HepG2 (cell line): ENCODE data around the gene NTM. TPM values are rescaled to one million over a fixed set of nuclear protein-coding genes. Genes with fewer than 3 reads are reported as not detected.

Experiments used
- ATAC-seq: fragments of 200-7000 bp; cut with Tn5 transposase; 3 replicates; pipeline ENCODE4 v1.9.1; 2020; ENCODE audit warnings: mild to moderate bottlenecking, moderate library complexity
- BruUV-seq: library from RNA; stranded (reverse); fragments of 400-500 nt; replicated peaks from 2 replicates; lab custom pipeline; 2021; lab: Mats Ljungman, UMichigan
- CTCF ChIA-PET: fragments of 300-600 bp; formaldehyde crosslinking; extraction: SDS; loops from one replicate; lab custom pipeline; 2021; ENCODE audit warnings: low total read pairs, inconsistent platforms, low intra/inter-chr PET ratio; lab: Yijun Ruan, JAX
- POLR2A ChIA-PET: fragments of 350-600 bp; sonication (Branson Sonifier 250); formaldehyde crosslinking; loops from one replicate; lab custom pipeline; 2020; ENCODE audit warnings: antibody characterized with exemption, inconsistent platforms; lab: Yijun Ruan, JAX
- DNase-seq: peaks from one replicate; pipeline ENCODE4 v3.0.0-alpha.2; 2015; ENCODE audit warnings: low spot score
- FAIRE-seq: peaks from 3 replicates; lab custom pipeline; 2011; peaks lifted over from hg19 to GRCh38; lab: Jason Lieb, UNC
- H2AFZ ChIP-seq: one replicate; pipeline ENCODE4 v1.6.1; 2011; ENCODE audit warnings: low read length, inconsistent platforms
- H3K27ac ChIP-seq: fragments of 300-600 bp; 3 replicates; pipeline ENCODE4 v1.8.0; 2011; ENCODE audit warnings: mixed run types, mild to moderate bottlenecking, mixed read lengths, low read length, inconsistent platforms; ENCODE audit not compliant: insufficient read depth; ENCODE audit errors: extremely low read length
- H3K27me3 ChIP-seq, 2 experiments: fragments of 200-600 bp in 1 of 2; 2 replicates in 1 of 2; 3 replicates in 1 of 2; pipeline versions ENCODE4 v1.6.0 to v1.8.0; 2011; ENCODE audit warnings: low read length in 2 of 2, mild to moderate bottlenecking in 2 of 2, moderate library complexity in 2 of 2, inconsistent platforms in 1 of 2; ENCODE audit not compliant: insufficient read depth in 2 of 2, control insufficient read depth in 1 of 2
- H3K36me3 ChIP-seq, 2 experiments: fragments of 200-600 bp in 1 of 2; replicated peaks in 1 of 2; 2 replicates in 1 of 2; 3 replicates in 1 of 2; pipeline versions ENCODE4 v1.5.1 to v1.8.0; 2011; ENCODE audit warnings: low read length in 2 of 2, inconsistent platforms in 1 of 2; ENCODE audit not compliant: insufficient read depth in 2 of 2, control insufficient read depth in 1 of 2
- H3K4me1 ChIP-seq: 2 replicates; pipeline ENCODE4 v1.5.1; 2012; ENCODE audit warnings: low read length, inconsistent platforms; ENCODE audit not compliant: insufficient read depth
- H3K4me2 ChIP-seq: 2 replicates; pipeline ENCODE4 v1.6.0; 2011; ENCODE audit warnings: low read depth, low read length, inconsistent platforms
- H3K4me3 ChIP-seq, 3 experiments: fragments of 200-600 bp in 1 of 3; sonication (generic), shearing (Covaris generic) in 1 of 3; replicated peaks in 1 of 3; 2 replicates each; pipeline ENCODE4 v1.5.1; 2011 to 2016; ENCODE audit warnings: low read length in 3 of 3, inconsistent platforms in 2 of 3, low read depth in 2 of 3, mild to moderate bottlenecking in 2 of 3, control low read depth in 1 of 3, mixed read lengths in 1 of 3; ENCODE audit not compliant: insufficient read depth in 1 of 3
- H3K79me2 ChIP-seq: one replicate; pipeline ENCODE4 v1.6.1; 2011; ENCODE audit warnings: low read length, inconsistent platforms; ENCODE audit not compliant: insufficient read depth
- H3K9ac ChIP-seq: 2 replicates; pipeline ENCODE4 v1.6.0; 2011; ENCODE audit warnings: mild to moderate bottlenecking, low read depth, low read length, inconsistent platforms; ENCODE audit not compliant: insufficient read depth
- H3K9me3 ChIP-seq: 2 replicates; pipeline ENCODE4 v1.5.1; 2012; ENCODE audit warnings: mild to moderate bottlenecking, low read length
- H4K20me1 ChIP-seq: 2 replicates; pipeline ENCODE4 v1.6.0; 2011; ENCODE audit warnings: inconsistent platforms, mild to moderate bottlenecking, low read length, moderate library complexity; ENCODE audit not compliant: insufficient read depth
- CERS6 ChIP-seq: sonication (generic); formaldehyde crosslinking; IDR thresholded peaks from 2 replicates; pipeline ENCODE4 v1.5.0; 2020; ENCODE audit warnings: missing genetic modification reagents
- CREB1 ChIP-seq, 2 experiments: fragments of 450-650 bp in 1 of 2; IDR thresholded peaks; 2 replicates each; pipeline ENCODE4 v1.6.1; 2016 to 2017; ENCODE audit warnings: control low read depth in 1 of 2, mild to moderate bottlenecking in 1 of 2, missing compliant biosample characterization in 1 of 2, missing genetic modification characterization in 1 of 2
- DNMT3B ChIP-seq: conservative IDR thresholded peaks from 2 replicates; pipeline ENCODE4 v1.6.1; 2016; ENCODE audit warnings: missing biosample characterization, control low read depth
- FLYWCH1 ChIP-seq: sonication (generic); formaldehyde crosslinking; IDR thresholded peaks from 2 replicates; pipeline ENCODE4 v1.8.1; 2023; ENCODE audit warnings: mild to moderate bottlenecking, missing genetic modification reagents
- HNRNPLL ChIP-seq: fragments of 200-400 bp; formaldehyde crosslinking; IDR thresholded peaks from 2 replicates; pipeline ENCODE4 v1.6.1; 2017; ENCODE audit warnings: mild to moderate bottlenecking, low read depth, low read length; ENCODE audit not compliant: poor library complexity, severe bottlenecking
- MAF1 ChIP-seq: sonication (generic); formaldehyde crosslinking; IDR thresholded peaks from 2 replicates; pipeline ENCODE4 v1.5.0; 2020; ENCODE audit warnings: missing genetic modification reagents, borderline replicate concordance
- NFKB2 ChIP-seq: sonication (generic); formaldehyde crosslinking; IDR thresholded peaks from 2 replicates; pipeline ENCODE4 v1.4.0; 2020; ENCODE audit warnings: missing genetic modification reagents, borderline replicate concordance
- NR2F2 ChIP-seq: IDR thresholded peaks from 2 replicates; pipeline ENCODE4 v1.6.1; 2012; ENCODE audit warnings: low read depth, inconsistent platforms, borderline replicate concordance
- SETDB1 ChIP-seq: sonication (generic); formaldehyde crosslinking; IDR thresholded peaks from 2 replicates; pipeline ENCODE4 v1.5.1; 2020; ENCODE audit warnings: missing genetic modification reagents, mild to moderate bottlenecking, borderline replicate concordance
- SKIL ChIP-seq: sonication (generic); formaldehyde crosslinking; IDR thresholded peaks from 2 replicates; pipeline ENCODE4 v1.8.0; 2022; ENCODE audit warnings: missing genetic modification reagents, mild to moderate bottlenecking, moderate library complexity, borderline replicate concordance
- SNAI1 ChIP-seq: sonication (generic); formaldehyde crosslinking; IDR thresholded peaks from 2 replicates; pipeline ENCODE4 v1.5.0; 2020; ENCODE audit warnings: mild to moderate bottlenecking, missing genetic modification reagents, borderline replicate concordance
- SOX6 ChIP-seq, 2 experiments: fragments of 450-650 bp in 1 of 2; sonication (generic) in 1 of 2; formaldehyde crosslinking in 1 of 2; IDR thresholded peaks; 2 replicates each; pipeline versions ENCODE4 v1.4.0 to v1.6.1; 2017 to 2020; ENCODE audit warnings: antibody characterized with exemption in 1 of 2, mild to moderate bottlenecking in 1 of 2, missing genetic modification reagents in 1 of 2
- TARDBP ChIP-seq: sonication (generic); formaldehyde crosslinking; IDR thresholded peaks from 2 replicates; pipeline ENCODE4 v1.8.0; 2022; ENCODE audit warnings: mild to moderate bottlenecking, missing genetic modification reagents
- ZBTB38 ChIP-seq: sonication (generic); formaldehyde crosslinking; IDR thresholded peaks from 2 replicates; pipeline ENCODE4 v1.5.1; 2020; ENCODE audit warnings: mild to moderate bottlenecking, missing genetic modification reagents
- ZBTB44 ChIP-seq: sonication (generic); formaldehyde crosslinking; IDR thresholded peaks from 2 replicates; pipeline ENCODE4 v1.4.0; 2020; ENCODE audit warnings: missing genetic modification reagents
- ZBTB8A ChIP-seq: sonication (generic); formaldehyde crosslinking; IDR thresholded peaks from 2 replicates; pipeline ENCODE4 v1.4.0; 2020; ENCODE audit warnings: mild to moderate bottlenecking, low read depth, missing genetic modification reagents, borderline replicate concordance
- ZC3H4 ChIP-seq: sonication (generic); formaldehyde crosslinking; IDR thresholded peaks from 2 replicates; pipeline ENCODE4 v1.4.0; 2020; ENCODE audit warnings: missing genetic modification reagents, borderline replicate concordance
- ZNF383 ChIP-seq: sonication (generic); formaldehyde crosslinking; IDR thresholded peaks from 2 replicates; pipeline ENCODE4 v1.4.0; 2020; ENCODE audit warnings: missing genetic modification reagents, mild to moderate bottlenecking, borderline replicate concordance
- ZNF703 ChIP-seq: sonication (generic); formaldehyde crosslinking; IDR thresholded peaks from 2 replicates; pipeline ENCODE4 v1.5.1; 2020; ENCODE audit warnings: missing genetic modification reagents, mild to moderate bottlenecking, moderate library complexity, borderline replicate concordance
- ZNF747 ChIP-seq: sonication (generic); formaldehyde crosslinking; IDR thresholded peaks from 2 replicates; pipeline ENCODE4 v1.8.1; 2023; ENCODE audit warnings: missing genetic modification reagents, mild to moderate bottlenecking, borderline replicate concordance
- WGBS: methylation state at CpG from one replicate; pipeline ENCODE4 v1.1.6; 2017; ENCODE audit warnings: low lambda C conversion rate; 5-methylcytosine and 5-hydroxymethylcytosine counted together
- in situ Hi-C: cut with HindIII; loops from 2 replicates; pipeline ENCODE4 v1.10.0; 2017; ENCODE audit warnings: low pct_unique_long_range_greater_than_20kb; ENCODE audit not compliant: extremely low pct_ligation_motif_present
- intact Hi-C: fragments of 100-400 bp; cut with micrococcal nuclease; formaldehyde crosslinking; loops from one replicate; pipeline ENCODE4 v1.10.0; 2022; ENCODE audit not compliant: unreplicated experiment
- polyA plus RNA-seq, 8 experiments: library from polyadenylated mRNA; depleted of rRNA in 3 of 8; stranded (reverse) in 7 of 8; unstranded in 1 of 8; fragments of >200 nt; fragmentation: Illumina TruSeq in 4 of 8; extraction: Trizol in 4 of 8; gene quantifications; 2 replicates each; pipeline versions ENCODE4 v1.2.1 to v1.2.3, GENCODE V29; 2011 to 2016; ENCODE audit warnings: low read depth in 4 of 8, missing spikeins in 1 of 8, mixed read lengths in 1 of 8; ENCODE audit not compliant: insufficient read depth in 1 of 8
- total RNA-seq, 5 experiments: library from RNA; depleted of rRNA; stranded (reverse); fragments of >200 nt; fragmentation: Illumina TruSeq; extraction: Trizol; gene quantifications; 2 replicates each; pipeline ENCODE4 v1.2.3, GENCODE V29; 2016; ENCODE audit warnings: low read depth in 1 of 5

Gene NTM
- total and polyA plus RNA-seq, 2 of the 13 experiments (the other 11 are each of a cell fraction or from before 2014, with no cell fraction given), result not detected

- TF ChIP-seq ZBTB44 (CRISPR knock-in tag) (no peak), ZNF747 (no peak), CERS6 (CRISPR knock-in tag) (no peak), SNAI1 (CRISPR knock-in tag) (no peak), ZBTB38 (no peak), NR2F2 (no peak), NFKB2 (CRISPR knock-in tag) (no peak), MAF1 (CRISPR knock-in tag) (no peak)
- TF ChIP-seq, all 625 proteins: peak for 0
Observed at GRCh38 chr11:131561972-131562371, 191.6 kb downstream of the NTM start (continued).

GRCh38 chr11:131568318-131568717 is 197.9 kb downstream of the NTM start:
- BruUV-seq, result no TSS peak
- intact Hi-C loops (no loop called here), in situ Hi-C loops (no loop called here)
- H3K36me3 ChIP-seq, result no peaks in the 10 kb centered on the region
- H3K4me2 ChIP-seq, result no peak overlapping the region
- POLR2A ChIA-PET, result no interaction called here
- 0% methylated on average over 1 of the region's 1 CpG for WGBS
- no peak overlapping the region for H3K4me3 ChIP-seq
- no peaks in the 10 kb centered on the region for H3K79me2 ChIP-seq
- no peak overlapping the region for H2AFZ ChIP-seq
- no peaks in the 10 kb centered on the region for H4K20me1 ChIP-seq
- no peak overlapping the region for H3K27ac ChIP-seq
- DNase-seq (no peak), ATAC-seq (no peak), FAIRE-seq (no peak)
- peaks cover 0 to 22% of the 10 kb centered on the region in 2 experiments; a peak in 2 of 5 replicates for H3K27me3 ChIP-seq
- no peak overlapping the region for H3K9ac ChIP-seq
- H3K4me1 ChIP-seq, result no peaks in the 10 kb centered on the region
- CTCF ChIA-PET, result no interaction called here
- no peaks in the 10 kb centered on the region for H3K9me3 ChIP-seq
- TF ChIP-seq SOX6 (IDR thresholded peaks at IDR 0.05), result no peak
- TF ChIP-seq SOX6 (CRISPR knock-in tag; IDR thresholded peaks at IDR 0.05), result no peak
- TF ChIP-seq ZC3H4 (CRISPR knock-in tag), result no peak
- TF ChIP-seq FLYWCH1 (CRISPR knock-in tag), result no peak
- TF ChIP-seq ZBTB8A (CRISPR knock-in tag), result no peak
- TF ChIP-seq ZNF383 (CRISPR knock-in tag), result no peak
- no peak for TF ChIP-seq ZNF703 (CRISPR knock-in tag)
- TF ChIP-seq CREB1 (IDR thresholded peaks at IDR 0.05), result peak; percentile 96
- no peak for TF ChIP-seq CREB1 (CRISPR knock-in tag; IDR thresholded peaks at IDR 0.05)
- TF ChIP-seq HNRNPLL, result no peak
- no peak for TF ChIP-seq TARDBP
- no peak for TF ChIP-seq SETDB1 (CRISPR knock-in tag)
- TF ChIP-seq DNMT3B (CRISPR knock-in tag), result no peak
- TF ChIP-seq SKIL, result no peak
